CD4-positive, alpha-beta T cell treated with Interleukin-6 for 4 hours (primary cell): ENCODE measurements around the gene CDK10.

ENCODE experiments used
- DNase-seq: peaks from one replicate; pipeline ENCODE4 v3.0.0-alpha.2; 2020; ENCODE audit warnings: mixed read lengths

The CDK10 gene

DNA sequence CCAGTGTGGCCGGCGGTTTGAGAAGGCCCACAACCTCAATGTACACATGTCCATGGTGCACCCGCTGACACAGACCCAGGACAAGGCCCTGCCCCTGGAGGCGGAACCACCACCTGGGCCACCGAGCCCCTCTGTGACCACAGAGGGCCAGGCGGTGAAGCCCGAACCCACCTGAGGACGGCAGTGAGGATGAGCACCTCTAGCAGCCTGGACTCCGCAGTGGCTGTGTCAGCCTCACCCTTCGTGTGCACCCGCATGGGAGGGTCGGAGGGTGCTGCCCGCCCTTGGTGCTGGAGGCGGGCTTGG lies 51.5 kb downstream of the CDK10 start:
- DNase-seq, result no peak

DNA sequence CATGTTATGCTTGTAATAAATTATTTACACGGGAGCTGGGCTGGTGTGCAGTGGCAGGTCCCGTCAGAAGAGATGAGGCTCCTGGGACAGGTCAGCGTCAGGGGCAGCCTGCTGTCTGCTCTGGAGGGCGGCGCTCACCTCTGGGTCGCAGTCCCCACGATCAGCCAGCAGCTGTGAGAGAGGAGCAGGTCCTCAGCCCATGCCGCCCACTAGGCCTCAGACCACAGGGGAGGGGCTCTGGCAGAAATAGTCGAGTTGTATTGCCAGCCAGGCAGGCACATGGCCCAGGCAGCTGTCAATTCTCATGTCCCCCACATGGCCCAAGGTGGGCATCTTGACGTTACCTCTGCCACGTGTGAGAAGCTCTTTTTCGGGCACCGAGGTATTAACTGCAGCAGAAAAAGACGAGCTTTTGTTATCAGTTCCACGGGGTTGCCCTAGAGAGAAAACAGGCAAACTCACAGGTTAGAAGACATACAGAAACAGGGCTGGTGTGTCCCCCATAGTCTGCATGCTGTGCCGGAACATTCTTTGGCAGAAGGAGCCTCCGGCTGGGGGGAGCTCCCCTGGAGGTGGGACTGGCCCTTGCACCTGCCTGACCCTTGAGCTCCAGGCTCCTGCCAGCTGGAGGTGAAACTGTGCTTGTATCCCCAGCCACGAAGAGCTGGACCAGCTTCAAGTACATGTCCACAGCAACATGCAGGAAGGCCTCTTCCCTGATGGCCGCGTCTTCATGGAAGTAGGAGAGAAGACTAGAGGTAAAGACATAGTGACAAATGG lies 52.2 kb downstream of the CDK10 start:
- DNase-seq, result no peak

DNA sequence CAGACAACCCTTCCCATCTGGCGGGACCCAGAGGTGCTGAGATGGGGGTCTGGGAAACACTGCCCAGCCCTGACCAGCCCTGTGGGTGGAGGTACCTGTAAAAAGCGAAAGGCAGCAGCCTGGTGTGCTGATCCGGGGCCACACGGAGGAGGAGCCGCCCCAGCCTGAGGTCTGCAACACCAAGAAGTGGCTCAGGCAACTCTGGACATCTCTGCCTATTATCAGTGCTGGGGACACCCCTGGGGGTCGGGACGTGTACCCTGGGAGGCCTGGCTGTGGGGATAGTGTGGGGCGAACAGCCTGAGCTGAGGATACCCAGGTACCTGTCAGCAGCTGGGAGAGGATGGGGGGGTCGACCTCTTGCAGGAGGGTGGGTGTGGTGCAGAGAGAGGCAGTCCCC lies 52.9 kb downstream of the CDK10 start:
- DNase-seq, result no peak

DNA sequence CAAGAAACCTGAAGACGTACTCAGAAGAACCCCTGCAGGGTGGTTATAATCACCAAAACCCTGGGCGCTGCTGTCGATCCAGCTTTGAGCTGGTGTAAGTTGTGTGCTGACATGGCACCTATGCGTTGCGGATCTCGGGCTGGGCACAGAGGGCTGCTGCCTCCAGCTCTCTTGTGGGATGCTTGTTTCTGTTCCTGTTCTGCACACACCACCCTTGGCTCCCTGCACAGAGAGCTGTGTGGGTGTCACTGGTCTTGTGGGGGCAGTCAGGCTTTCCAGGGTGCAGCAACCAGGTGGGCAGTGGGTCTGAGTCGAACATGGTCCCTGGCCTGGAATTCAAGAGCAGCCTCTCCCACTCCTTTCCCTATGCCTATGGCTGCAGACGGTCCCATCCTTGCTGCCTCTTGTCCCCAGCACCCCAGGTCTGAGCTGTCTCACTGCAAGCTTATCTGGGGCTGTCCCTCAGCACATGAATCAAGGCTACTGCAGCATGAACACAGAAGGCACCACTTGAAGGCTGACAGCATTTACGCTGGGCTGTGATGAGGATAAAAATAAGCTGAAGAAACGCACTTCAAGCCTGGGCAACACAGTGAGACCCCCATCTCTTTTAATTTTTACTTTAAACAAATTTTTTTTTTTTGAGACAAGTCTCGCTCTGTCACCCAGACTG lies 55.0 kb downstream of the CDK10 start:
- no peak for DNase-seq

DNA sequence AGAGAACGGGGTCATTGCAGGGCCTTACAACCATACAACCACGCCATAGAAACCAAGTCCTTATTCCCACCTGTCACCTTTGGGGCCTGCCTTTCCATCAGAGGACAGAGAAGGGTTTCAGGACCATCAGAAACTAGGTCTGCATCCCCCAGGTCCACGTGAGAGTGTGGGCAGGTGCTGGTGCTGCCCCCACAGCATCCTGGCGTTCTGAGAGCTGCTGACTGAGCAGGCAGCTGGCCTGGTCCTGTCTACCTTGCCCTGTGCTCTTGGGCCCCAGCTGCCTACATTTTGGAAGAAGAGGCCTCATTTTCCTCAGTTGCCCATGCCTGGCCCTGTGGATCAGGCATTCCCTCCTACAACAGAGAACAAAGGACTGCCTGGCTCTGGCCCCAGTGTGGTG lies 56.5 kb downstream of the CDK10 start:
- DNase-seq, result no peak

DNA sequence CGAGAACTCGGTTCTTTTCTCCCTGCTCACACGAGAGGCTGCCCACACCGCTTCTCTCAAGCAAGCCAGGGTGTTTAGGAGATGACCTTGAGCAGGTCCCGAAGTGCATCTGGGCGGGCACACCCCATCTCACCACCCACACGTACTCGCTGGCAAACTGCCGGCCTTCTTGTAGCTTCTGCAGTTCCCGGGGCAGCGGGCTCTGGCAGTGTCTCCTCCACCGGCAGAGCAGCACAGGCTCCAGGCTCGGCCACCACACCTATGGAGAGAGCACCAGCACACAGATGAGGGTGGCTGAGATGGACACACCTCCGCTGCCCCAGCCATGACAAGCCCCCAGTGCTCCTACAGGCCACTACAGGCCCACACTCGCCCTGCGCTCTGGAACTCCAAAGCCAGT lies 58.3 kb downstream of the CDK10 start:
- DNase-seq, result no peak
